HepG2 (cell line): ENCODE results near the gene ZMYND8. TPM values are rescaled to one million over a fixed set of nuclear protein-coding genes. Genes with fewer than 3 reads are reported as not detected.

Source experiments
- ATAC-seq: fragments of 200-7000 bp; cut with Tn5 transposase; 3 replicates; pipeline ENCODE4 v1.9.1; 2020; ENCODE audit warnings: mild to moderate bottlenecking, moderate library complexity
- BruUV-seq: library from RNA; stranded (reverse); fragments of 400-500 nt; replicated peaks from 2 replicates; lab custom pipeline; 2021; lab: Mats Ljungman, UMichigan
- CTCF ChIA-PET: fragments of 300-600 bp; formaldehyde crosslinking; extraction: SDS; loops from one replicate; lab custom pipeline; 2021; ENCODE audit warnings: low total read pairs, inconsistent platforms, low intra/inter-chr PET ratio; lab: Yijun Ruan, JAX
- POLR2A ChIA-PET: fragments of 350-600 bp; sonication (Branson Sonifier 250); formaldehyde crosslinking; loops from one replicate; lab custom pipeline; 2020; ENCODE audit warnings: antibody characterized with exemption, inconsistent platforms; lab: Yijun Ruan, JAX
- DNase-seq: peaks from one replicate; pipeline ENCODE4 v3.0.0-alpha.2; 2015; ENCODE audit warnings: low spot score
- FAIRE-seq: peaks from 3 replicates; lab custom pipeline; 2011; peaks lifted over from hg19 to GRCh38; lab: Jason Lieb, UNC
- H2AFZ ChIP-seq: one replicate; pipeline ENCODE4 v1.6.1; 2011; ENCODE audit warnings: low read length, inconsistent platforms
- H3K27ac ChIP-seq: fragments of 300-600 bp; 3 replicates; pipeline ENCODE4 v1.8.0; 2011; ENCODE audit warnings: mixed run types, mild to moderate bottlenecking, mixed read lengths, low read length, inconsistent platforms; ENCODE audit not compliant: insufficient read depth; ENCODE audit errors: extremely low read length
- H3K27me3 ChIP-seq, 2 experiments: fragments of 200-600 bp in 1 of 2; 2 replicates in 1 of 2; 3 replicates in 1 of 2; pipeline versions ENCODE4 v1.6.0 to v1.8.0; 2011; ENCODE audit warnings: low read length in 2 of 2, mild to moderate bottlenecking in 2 of 2, moderate library complexity in 2 of 2, inconsistent platforms in 1 of 2; ENCODE audit not compliant: insufficient read depth in 2 of 2, control insufficient read depth in 1 of 2
- H3K36me3 ChIP-seq, 2 experiments: fragments of 200-600 bp in 1 of 2; replicated peaks in 1 of 2; 2 replicates in 1 of 2; 3 replicates in 1 of 2; pipeline versions ENCODE4 v1.5.1 to v1.8.0; 2011; ENCODE audit warnings: low read length in 2 of 2, inconsistent platforms in 1 of 2; ENCODE audit not compliant: insufficient read depth in 2 of 2, control insufficient read depth in 1 of 2
- H3K4me1 ChIP-seq: 2 replicates; pipeline ENCODE4 v1.5.1; 2012; ENCODE audit warnings: low read length, inconsistent platforms; ENCODE audit not compliant: insufficient read depth
- H3K4me2 ChIP-seq: 2 replicates; pipeline ENCODE4 v1.6.0; 2011; ENCODE audit warnings: low read depth, low read length, inconsistent platforms
- H3K4me3 ChIP-seq, 3 experiments: fragments of 200-600 bp in 1 of 3; sonication (generic), shearing (Covaris generic) in 1 of 3; replicated peaks in 1 of 3; 2 replicates each; pipeline ENCODE4 v1.5.1; 2011 to 2016; ENCODE audit warnings: low read length in 3 of 3, inconsistent platforms in 2 of 3, low read depth in 2 of 3, mild to moderate bottlenecking in 2 of 3, control low read depth in 1 of 3, mixed read lengths in 1 of 3; ENCODE audit not compliant: insufficient read depth in 1 of 3
- H3K79me2 ChIP-seq: one replicate; pipeline ENCODE4 v1.6.1; 2011; ENCODE audit warnings: low read length, inconsistent platforms; ENCODE audit not compliant: insufficient read depth
- H3K9ac ChIP-seq: 2 replicates; pipeline ENCODE4 v1.6.0; 2011; ENCODE audit warnings: mild to moderate bottlenecking, low read depth, low read length, inconsistent platforms; ENCODE audit not compliant: insufficient read depth
- H3K9me3 ChIP-seq: 2 replicates; pipeline ENCODE4 v1.5.1; 2012; ENCODE audit warnings: mild to moderate bottlenecking, low read length
- H4K20me1 ChIP-seq: 2 replicates; pipeline ENCODE4 v1.6.0; 2011; ENCODE audit warnings: inconsistent platforms, mild to moderate bottlenecking, low read length, moderate library complexity; ENCODE audit not compliant: insufficient read depth
- MXD4 ChIP-seq: IDR thresholded peaks from 2 replicates; pipeline ENCODE4 v1.6.1; 2016; ENCODE audit warnings: mild to moderate bottlenecking, missing biosample characterization, missing genetic modification reagents
- RBM22 ChIP-seq: fragments of 200-400 bp; formaldehyde crosslinking; optimal IDR thresholded peaks from 2 replicates; pipeline ENCODE3; 2017; ENCODE audit warnings: mild to moderate bottlenecking, low read length, moderate library complexity
- ZC3H13 ChIP-seq: sonication (generic); formaldehyde crosslinking; IDR thresholded peaks from 2 replicates; pipeline ENCODE4 v1.8.1; 2023; ENCODE audit warnings: mild to moderate bottlenecking, missing genetic modification reagents, moderate library complexity
- ZNF512B ChIP-seq: sonication (generic); formaldehyde crosslinking; IDR thresholded peaks from 2 replicates; pipeline ENCODE4 v1.5.1; 2020; ENCODE audit warnings: missing genetic modification reagents, mild to moderate bottlenecking, borderline replicate concordance
- WGBS: methylation state at CpG from one replicate; pipeline ENCODE4 v1.1.6; 2017; ENCODE audit warnings: low lambda C conversion rate; 5-methylcytosine and 5-hydroxymethylcytosine counted together
- in situ Hi-C: cut with HindIII; loops from 2 replicates; pipeline ENCODE4 v1.10.0; 2017; ENCODE audit warnings: low pct_unique_long_range_greater_than_20kb; ENCODE audit not compliant: extremely low pct_ligation_motif_present
- intact Hi-C: fragments of 100-400 bp; cut with micrococcal nuclease; formaldehyde crosslinking; loops from one replicate; pipeline ENCODE4 v1.10.0; 2022; ENCODE audit not compliant: unreplicated experiment
- polyA plus RNA-seq, 8 experiments: library from polyadenylated mRNA; depleted of rRNA in 3 of 8; stranded (reverse) in 7 of 8; unstranded in 1 of 8; fragments of >200 nt; fragmentation: Illumina TruSeq in 4 of 8; extraction: Trizol in 4 of 8; gene quantifications; 2 replicates each; pipeline versions ENCODE4 v1.2.1 to v1.2.3, GENCODE V29; 2011 to 2016; ENCODE audit warnings: low read depth in 4 of 8, missing spikeins in 1 of 8, mixed read lengths in 1 of 8; ENCODE audit not compliant: insufficient read depth in 1 of 8
- total RNA-seq, 5 experiments: library from RNA; depleted of rRNA; stranded (reverse); fragments of >200 nt; fragmentation: Illumina TruSeq; extraction: Trizol; gene quantifications; 2 replicates each; pipeline ENCODE4 v1.2.3, GENCODE V29; 2016; ENCODE audit warnings: low read depth in 1 of 5
- TF ChIP-seq, protein P1 (sequence below): sonication (generic); formaldehyde crosslinking; IDR thresholded peaks from 2 replicates; pipeline ENCODE4 v1.4.0; 2020; ENCODE audit warnings: missing genetic modification reagents, borderline replicate concordance
- TF ChIP-seq, protein P2 (sequence below): IDR thresholded peaks from 2 replicates; pipeline ENCODE4 v1.6.1; 2012; ENCODE audit warnings: inconsistent platforms

Gene ZMYND8
- total and polyA plus RNA-seq, 2 of the 13 experiments (the other 11 are each of a cell fraction or from before 2014, with no cell fraction given) = 53.9 to 84.7 TPM

DNA sequence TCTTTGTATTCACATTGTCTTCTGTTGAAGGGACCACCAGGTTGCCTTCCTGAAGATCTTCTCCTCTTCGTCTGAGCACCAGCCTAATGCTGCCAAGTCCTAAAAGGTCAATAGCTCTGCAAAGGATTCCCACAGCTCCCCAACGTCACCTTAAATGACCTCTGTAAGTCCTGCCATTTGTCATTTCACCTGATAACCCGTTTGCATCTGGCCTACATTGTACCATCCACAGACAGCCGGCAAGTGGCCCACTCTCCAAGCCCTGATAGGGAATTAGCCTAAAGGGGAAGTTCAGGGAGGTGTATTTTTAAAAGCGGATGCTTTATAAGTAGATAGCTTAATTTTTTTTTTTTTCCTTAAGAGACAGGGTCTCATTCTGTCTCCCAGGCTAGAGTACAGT is 127.8 kb downstream of the ZMYND8 start:
- Histone ChIP-seq H3K4me1 (peaks cover 39% of the 10 kb centered on the region), H3K4me2 (no peak overlapping the region), H3K9me3 (no peaks in the 10 kb centered on the region), H3K9ac (no peak overlapping the region), H4K20me1 (peaks cover 44% of the 10 kb centered on the region), H2AFZ (no peak overlapping the region), H3K27me3 (no peaks in the 10 kb centered on the region), H3K27ac (no peak overlapping the region), H3K79me2 (peaks cover 7% of the 10 kb centered on the region), H3K4me3 (no peak overlapping the region), H3K36me3 (peaks cover 57 to 81% of the 10 kb centered on the region in 2 experiments)
- FAIRE-seq (no peak), ATAC-seq (no peak), DNase-seq (no peak)
- WGBS = 98% methylated on average over 5 of the region's 5 CpGs
- ChIA-PET POLR2A (no interaction called here), CTCF (no interaction called here)
- no TSS peak for BruUV-seq
- intact Hi-C loops (no loop called here), in situ Hi-C loops (no loop called here)
- TF ChIP-seq RBM22 (peak; percentile 95), ZC3H13 (no peak)
- TF ChIP-seq, protein P1, sequence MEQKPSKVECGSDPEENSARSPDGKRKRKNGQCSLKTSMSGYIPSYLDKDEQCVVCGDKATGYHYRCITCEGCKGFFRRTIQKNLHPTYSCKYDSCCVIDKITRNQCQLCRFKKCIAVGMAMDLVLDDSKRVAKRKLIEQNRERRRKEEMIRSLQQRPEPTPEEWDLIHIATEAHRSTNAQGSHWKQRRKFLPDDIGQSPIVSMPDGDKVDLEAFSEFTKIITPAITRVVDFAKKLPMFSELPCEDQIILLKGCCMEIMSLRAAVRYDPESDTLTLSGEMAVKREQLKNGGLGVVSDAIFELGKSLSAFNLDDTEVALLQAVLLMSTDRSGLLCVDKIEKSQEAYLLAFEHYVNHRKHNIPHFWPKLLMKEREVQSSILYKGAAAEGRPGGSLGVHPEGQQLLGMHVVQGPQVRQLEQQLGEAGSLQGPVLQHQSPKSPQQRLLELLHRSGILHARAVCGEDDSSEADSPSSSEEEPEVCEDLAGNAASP (CRISPR knock-in tag) = peak; percentile 44; the same call in 1 of the 2 replicates

GRCh38 chr20:47227576-47227975 is 128.9 kb downstream of the ZMYND8 start:
- POLR2A ChIA-PET = no interaction called here
- Histone ChIP-seq H2AFZ (no peak overlapping the region), H3K9me3 (no peaks in the 10 kb centered on the region), H3K36me3 (peaks cover 60 to 88% of the 10 kb centered on the region in 2 experiments)
- 90% methylated on average over 9 of the region's 9 CpGs for WGBS
- BruUV-seq = no TSS peak
- intact Hi-C loops = no loop called here
- TF ChIP-seq MXD4 = no peak
- TF ChIP-seq, protein P2, sequence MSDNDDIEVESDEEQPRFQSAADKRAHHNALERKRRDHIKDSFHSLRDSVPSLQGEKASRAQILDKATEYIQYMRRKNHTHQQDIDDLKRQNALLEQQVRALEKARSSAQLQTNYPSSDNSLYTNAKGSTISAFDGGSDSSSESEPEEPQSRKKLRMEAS = no peak
- no peak for TF ChIP-seq ZNF512B
- TF ChIP-seq, all 625 proteins: peak for 0
- H3K4me1 ChIP-seq = peaks cover 28% of the 10 kb centered on the region
- in situ Hi-C loops = no loop called here
- H3K79me2 ChIP-seq = peaks cover 8% of the 10 kb centered on the region
- H3K4me2 ChIP-seq = no peak overlapping the region
- H3K27me3 ChIP-seq = no peaks in the 10 kb centered on the region
- FAIRE-seq (no peak), DNase-seq (no peak), ATAC-seq (no peak)
- CTCF ChIA-PET = no interaction called here
- peaks cover 35% of the 10 kb centered on the region; the same call in 1 of the 2 replicates for H4K20me1 ChIP-seq
- no peak overlapping the region for H3K4me3 ChIP-seq
- no peak overlapping the region for H3K9ac ChIP-seq
- no peak overlapping the region for H3K27ac ChIP-seq
